NB4 (cell line): Measurements from ENCODE around the gene IFT81.
"Not testable (repeated sequence)": the region's sequence is repeated elsewhere in the genome, so short reads cannot be mapped to it uniquely, and the experiment has no call there.

Source experiments
- DNase-seq: peaks from one replicate; pipeline ENCODE4 v3.0.0; 2010; ENCODE audit warnings: low read depth
- H3K4me3 ChIP-seq: one replicate; pipeline ENCODE4 v1.5.1; 2011; ENCODE audit warnings: mild to moderate bottlenecking, low read depth, low read length, moderate library complexity
- MYC ChIP-seq: IDR thresholded peaks from 2 replicates; pipeline ENCODE4 v1.6.1; 2011; ENCODE audit warnings: low read depth, low read length
- POLR2A ChIP-seq: IDR thresholded peaks from 2 replicates; pipeline ENCODE4 v1.6.1; 2011; ENCODE audit warnings: mild to moderate bottlenecking; ENCODE audit not compliant: insufficient read length; ENCODE audit errors: extremely low read depth
- TF ChIP-seq, protein P1 (sequence below): IDR thresholded peaks from one replicate; pipeline ENCODE4 v1.5.1; 2012; ENCODE audit warnings: low read depth, low read length
- TF ChIP-seq, protein P2 (sequence below): IDR thresholded peaks from 2 replicates; pipeline ENCODE4 v1.6.1; 2011; ENCODE audit warnings: low read depth, low read length

IFT81 gene

DNA sequence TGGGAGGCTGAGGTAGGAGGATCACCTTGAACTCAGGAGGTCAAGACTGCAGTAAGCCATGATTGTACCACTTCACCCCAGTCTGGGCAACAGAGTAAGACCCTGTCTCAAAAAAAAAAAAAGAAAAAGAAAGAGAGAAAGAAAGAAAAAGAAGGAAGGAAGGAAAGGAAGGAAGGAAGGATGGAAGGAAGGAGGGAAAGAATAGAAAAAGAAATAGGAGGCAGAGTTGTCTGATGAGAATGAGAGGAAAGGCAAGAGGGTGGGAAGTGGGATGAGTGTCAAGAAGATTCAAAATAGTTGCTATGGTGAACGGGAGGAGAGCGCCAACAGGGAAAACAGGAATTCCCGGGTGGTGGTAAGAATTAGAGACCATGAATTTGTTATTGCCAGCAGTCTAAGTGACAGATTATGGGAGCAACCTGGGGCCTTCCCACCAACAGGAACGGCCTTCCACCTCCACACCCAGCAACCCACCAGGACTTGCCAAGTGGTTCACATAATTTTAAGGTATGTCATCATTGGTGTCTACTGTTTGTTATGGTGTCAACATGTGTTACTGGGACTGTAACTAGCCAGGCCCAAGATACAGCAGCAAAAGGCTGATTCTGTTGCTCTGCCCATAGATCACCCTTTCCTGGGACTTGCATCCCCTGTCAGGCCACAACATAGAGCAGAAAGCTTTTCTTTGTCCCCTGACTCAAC, 39.7 kb upstream of the IFT81 start:
- TF ChIP-seq MYC (no peak), POLR2A (no peak)
- TF ChIP-seq, protein P1, sequence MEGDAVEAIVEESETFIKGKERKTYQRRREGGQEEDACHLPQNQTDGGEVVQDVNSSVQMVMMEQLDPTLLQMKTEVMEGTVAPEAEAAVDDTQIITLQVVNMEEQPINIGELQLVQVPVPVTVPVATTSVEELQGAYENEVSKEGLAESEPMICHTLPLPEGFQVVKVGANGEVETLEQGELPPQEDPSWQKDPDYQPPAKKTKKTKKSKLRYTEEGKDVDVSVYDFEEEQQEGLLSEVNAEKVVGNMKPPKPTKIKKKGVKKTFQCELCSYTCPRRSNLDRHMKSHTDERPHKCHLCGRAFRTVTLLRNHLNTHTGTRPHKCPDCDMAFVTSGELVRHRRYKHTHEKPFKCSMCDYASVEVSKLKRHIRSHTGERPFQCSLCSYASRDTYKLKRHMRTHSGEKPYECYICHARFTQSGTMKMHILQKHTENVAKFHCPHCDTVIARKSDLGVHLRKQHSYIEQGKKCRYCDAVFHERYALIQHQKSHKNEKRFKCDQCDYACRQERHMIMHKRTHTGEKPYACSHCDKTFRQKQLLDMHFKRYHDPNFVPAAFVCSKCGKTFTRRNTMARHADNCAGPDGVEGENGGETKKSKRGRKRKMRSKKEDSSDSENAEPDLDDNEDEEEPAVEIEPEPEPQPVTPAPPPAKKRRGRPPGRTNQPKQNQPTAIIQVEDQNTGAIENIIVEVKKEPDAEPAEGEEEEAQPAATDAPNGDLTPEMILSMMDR, result no peak
- TF ChIP-seq, protein P2, sequence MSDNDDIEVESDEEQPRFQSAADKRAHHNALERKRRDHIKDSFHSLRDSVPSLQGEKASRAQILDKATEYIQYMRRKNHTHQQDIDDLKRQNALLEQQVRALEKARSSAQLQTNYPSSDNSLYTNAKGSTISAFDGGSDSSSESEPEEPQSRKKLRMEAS, result no peak
- H3K4me3 ChIP-seq, result no peak overlapping the region
- no peak for DNase-seq

DNA sequence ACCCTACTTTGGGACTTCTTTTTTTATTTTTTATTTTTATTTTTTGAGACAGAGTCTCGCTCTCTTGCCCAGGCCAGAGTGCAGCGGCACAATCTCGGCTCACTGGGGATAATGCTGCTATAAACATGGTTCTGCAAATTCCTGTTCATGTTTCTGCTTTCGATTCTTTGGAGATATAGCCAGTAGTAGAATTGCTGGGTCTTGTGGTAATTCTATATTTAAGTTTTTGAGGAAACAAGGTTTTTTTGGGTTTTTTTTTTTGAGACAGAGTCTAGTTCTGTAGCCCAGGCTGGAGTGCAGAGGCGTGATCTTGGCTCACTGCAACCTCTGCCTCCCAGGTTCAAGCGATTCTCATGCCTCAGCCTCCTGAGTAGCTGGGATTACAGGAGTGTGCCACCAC, 35.9 kb upstream of the IFT81 start:
- not testable (repeated sequence) for DNase-seq, H3K4me3 ChIP-seq

DNA sequence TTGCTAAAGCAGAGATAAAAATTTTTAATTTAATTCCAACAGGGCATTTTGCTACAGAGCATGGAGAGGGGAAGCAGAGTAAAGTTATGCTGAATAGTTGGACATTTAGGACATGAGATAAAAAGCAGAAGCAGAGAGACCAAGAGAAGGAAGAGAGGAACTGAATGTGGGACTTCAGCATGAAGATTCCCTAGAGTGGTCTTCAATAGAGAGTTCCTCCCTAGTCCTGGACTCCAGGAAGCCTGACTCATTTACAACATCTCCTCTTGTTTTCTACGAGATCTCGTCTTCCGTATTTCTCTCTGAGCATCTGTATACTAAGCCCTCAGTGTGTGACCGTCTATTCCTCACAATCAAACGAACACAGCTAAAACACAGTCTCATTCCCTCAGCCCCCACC, 35.2 kb upstream of the IFT81 start:
- no peak overlapping the region for H3K4me3 ChIP-seq
- TF ChIP-seq MYC (no peak), POLR2A (no peak)
- TF ChIP-seq, protein P1, result no peak
- DNase-seq, result peak; percentile 71

DNA sequence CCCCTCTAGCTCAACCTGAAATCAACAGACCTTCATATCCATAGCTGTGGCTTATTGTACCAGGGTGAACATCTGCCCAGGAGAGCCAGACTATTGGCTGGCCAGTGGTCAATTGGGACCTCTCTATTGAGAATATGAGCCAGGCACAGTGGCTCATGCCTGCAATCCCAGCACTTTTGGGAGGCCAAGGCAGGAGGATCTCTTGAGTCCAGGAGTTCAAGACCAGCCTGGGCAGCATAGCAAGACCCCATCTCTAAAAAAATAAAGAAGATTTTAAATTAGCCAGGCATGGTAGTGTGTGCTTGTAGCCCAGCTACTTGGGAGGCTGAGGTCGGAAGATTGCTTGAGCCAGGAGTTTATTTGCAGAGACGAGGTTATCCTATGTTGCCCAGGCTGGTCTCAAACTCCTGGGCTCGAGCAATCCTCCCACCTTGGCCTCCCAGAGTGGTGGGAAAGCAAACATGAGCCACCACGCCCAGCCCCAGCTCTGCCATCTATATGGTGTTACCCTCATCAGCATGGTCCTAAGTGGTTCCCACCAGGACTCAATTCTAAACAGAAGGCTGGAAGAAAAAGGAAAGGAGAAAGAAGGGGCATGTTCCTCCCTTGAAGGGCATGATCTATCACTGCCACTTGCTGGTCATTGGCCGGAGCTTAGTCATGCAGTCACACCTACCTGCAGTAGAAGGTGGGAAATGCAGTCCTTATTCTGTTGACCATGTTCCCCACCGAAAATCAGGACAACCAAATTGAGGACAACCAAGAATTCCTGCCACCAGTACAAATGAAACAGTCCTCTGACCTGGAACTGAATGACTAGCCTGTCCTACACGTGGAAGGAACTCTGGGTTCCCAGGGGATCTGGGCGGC, 33.7 kb upstream of the IFT81 start:
- TF ChIP-seq POLR2A (no peak), MYC (no peak)
- TF ChIP-seq, protein P2, result no peak
- TF ChIP-seq, protein P1, result no peak
- H3K4me3 ChIP-seq, result no peak overlapping the region
- no peak for DNase-seq

DNA sequence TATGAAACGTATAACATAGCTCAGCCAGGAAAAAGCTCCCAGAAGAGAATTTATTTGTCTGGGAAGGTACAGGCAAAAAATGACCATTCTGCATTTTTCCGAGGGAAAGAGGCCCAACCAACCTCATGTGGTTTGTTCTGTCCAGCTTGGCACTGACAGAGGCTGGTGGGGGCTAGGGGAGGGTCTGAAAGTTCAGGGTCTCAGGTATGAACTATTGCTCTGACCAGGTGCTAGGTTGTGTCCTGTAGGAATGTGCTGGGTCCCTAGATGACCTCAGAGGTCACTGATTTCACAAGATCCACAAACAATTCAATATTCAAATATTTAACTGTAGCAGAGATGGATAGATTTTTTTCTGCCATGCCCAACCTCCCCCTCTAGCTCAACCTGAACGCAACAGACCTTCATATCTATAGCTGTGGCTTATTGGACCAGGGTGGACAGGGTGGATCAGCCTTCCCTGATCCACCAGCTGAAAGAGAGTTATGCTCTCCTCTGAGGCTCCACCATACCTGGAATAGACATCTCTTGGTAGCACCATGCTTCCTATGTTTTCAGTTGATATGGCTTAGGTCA, 32.9 kb upstream of the IFT81 start:
- TF ChIP-seq, protein P2, result no peak
- TF ChIP-seq POLR2A, result no peak
- TF ChIP-seq, protein P1, result no peak
- DNase-seq, result no peak
- no peak overlapping the region for H3K4me3 ChIP-seq

DNA sequence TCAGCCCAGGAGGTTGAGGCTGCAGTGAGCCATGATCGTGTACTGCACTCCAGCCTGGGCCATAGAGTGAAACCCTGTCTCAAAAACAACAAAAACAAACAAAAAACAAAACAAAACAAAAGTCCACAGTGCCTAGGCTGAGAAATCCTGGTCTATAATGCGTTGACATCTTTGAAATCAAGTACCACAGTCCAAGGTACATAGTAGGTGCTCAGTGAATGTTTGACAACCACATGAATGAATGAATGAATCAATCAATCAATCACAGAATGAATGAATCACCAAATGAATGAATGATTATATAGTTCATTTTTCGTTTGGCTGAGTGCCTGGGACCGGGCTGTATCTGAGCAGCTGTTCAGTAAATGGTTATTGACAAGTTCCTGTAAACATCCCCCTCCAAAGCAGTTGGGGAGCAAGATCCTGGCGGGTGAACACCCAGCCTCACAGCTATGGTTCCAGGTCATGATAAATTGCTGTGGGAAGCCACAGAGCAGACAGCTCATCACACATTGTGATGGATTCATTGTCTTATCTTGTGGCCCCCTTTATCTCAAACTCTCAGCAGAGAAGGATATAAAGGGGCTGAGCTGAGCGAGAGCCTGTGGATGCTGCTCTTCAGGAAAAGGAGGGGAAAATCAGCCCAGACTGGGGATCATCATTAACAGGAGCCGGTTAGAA, 30.4 kb upstream of the IFT81 start:
- no peak overlapping the region for H3K4me3 ChIP-seq
- no peak for DNase-seq
- TF ChIP-seq, protein P1, result no peak
- TF ChIP-seq POLR2A, result no peak
- TF ChIP-seq, protein P2, result no peak
